ENCODE data around the gene ARNT2.

ARNT2 gene

DNA sequence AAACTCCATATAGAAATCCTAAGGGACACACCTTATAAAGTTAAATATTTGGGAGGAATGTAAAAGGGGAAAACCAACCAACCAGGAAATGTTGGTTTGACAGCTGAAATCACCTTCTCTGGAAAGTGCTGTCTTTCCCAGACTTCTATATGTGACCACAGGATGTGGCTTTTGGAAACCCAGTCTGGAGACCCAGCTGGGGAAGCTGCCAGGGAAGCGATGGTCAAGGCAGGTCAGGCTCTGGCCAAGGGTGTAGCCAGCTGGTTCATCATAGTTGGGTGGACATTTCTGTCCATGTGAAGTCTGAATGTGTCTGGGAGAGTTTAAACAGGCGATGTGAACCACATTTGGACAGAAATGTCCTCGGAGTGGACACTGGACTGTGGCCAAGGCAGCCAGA lies 73.9 kb downstream of the ARNT2 start:
- TF ChIP-seq, protein P1, sequence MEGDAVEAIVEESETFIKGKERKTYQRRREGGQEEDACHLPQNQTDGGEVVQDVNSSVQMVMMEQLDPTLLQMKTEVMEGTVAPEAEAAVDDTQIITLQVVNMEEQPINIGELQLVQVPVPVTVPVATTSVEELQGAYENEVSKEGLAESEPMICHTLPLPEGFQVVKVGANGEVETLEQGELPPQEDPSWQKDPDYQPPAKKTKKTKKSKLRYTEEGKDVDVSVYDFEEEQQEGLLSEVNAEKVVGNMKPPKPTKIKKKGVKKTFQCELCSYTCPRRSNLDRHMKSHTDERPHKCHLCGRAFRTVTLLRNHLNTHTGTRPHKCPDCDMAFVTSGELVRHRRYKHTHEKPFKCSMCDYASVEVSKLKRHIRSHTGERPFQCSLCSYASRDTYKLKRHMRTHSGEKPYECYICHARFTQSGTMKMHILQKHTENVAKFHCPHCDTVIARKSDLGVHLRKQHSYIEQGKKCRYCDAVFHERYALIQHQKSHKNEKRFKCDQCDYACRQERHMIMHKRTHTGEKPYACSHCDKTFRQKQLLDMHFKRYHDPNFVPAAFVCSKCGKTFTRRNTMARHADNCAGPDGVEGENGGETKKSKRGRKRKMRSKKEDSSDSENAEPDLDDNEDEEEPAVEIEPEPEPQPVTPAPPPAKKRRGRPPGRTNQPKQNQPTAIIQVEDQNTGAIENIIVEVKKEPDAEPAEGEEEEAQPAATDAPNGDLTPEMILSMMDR (conservative IDR thresholded peaks at IDR 0.05; ENCODE audit: low read length): no peak
- H3K4me3 ChIP-seq (ENCODE audit: low read length): no peak overlapping the region
- DNase-seq (ENCODE audit: low read depth): peak; percentile 70

DNA sequence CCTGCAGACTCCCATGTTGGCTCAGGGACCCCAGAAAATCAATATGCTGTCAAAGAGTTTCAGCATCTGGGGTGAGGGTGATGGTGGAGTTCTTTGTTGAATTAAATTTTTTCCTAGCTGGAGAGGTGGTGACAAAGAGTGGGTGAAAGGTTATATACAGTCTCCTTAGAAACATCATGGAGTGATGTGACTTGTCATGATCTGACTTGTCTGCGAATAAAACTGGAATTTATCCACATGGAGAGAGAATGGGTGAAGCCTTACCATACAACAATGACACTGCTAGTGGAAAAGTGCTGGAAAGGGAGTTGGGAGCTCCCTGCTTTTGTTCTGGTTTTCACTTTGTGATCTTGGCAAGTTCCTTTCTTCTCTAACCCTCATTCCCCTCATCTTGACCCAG lies 75.0 kb downstream of the ARNT2 start:
- TF ChIP-seq, protein P1 (conservative IDR thresholded peaks at IDR 0.05; ENCODE audit: low read length): no peak
- H3K4me3 ChIP-seq (ENCODE audit: low read length): no peak overlapping the region
- no peak for DNase-seq (ENCODE audit: low read depth)

- H3K4me3 ChIP-seq (ENCODE audit: low read length): 0 out of 2 replicates have a peak overlapping the region, but pooled peaks have one; percentile 8
- TF ChIP-seq, protein P1 (conservative IDR thresholded peaks at IDR 0.05; ENCODE audit: low read length): no peak
- DNase-seq (ENCODE audit: low read depth): peak; percentile 77
These were observed 76.1 kb downstream of the ARNT2 start for GRCh38 chr15:80480171-80480811.

DNA sequence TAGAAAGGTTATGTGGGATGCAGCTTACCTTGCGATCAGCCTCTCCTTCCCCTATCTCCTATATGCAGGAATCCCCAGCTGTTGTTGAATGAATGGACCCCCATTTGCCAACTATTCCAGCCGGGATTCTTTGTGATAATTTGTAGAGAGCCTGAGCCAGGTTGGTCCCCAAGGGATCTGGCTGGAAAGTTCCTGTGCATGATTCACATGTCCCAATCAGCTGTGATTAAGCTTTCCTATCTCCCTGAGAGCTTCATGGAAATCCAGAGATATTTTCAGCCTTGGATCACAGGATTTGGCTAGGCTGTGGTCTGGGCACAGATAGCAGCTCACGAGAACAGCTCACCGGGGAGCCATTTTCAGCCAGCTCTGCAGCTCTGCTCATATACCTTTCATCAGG lies 76.7 kb downstream of the ARNT2 start:
- DNase-seq (ENCODE audit: low read depth): peak; percentile 97
- H3K4me3 ChIP-seq (ENCODE audit: low read length): no peak overlapping the region

DNA sequence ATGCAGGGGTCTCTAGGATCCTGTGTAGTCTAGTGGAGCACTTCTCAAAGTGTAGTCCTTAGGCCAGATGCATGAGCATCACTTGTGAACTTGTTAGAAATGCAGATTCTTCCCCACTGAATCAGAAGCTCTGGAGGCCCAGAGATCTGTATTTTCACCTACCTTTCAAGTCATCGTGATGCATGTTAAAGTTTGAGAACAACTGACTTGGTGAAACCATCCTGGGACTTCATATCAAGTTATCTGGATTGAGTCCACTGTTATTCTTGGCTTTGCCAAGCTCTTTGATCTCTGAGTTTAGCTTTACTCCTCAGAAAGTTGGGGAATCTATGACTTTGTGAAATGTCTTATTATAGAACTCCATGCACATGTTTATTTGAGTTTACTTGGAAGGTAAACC lies 78.5 kb downstream of the ARNT2 start:
- no peak overlapping the region for H3K4me3 ChIP-seq (ENCODE audit: low read length)
- DNase-seq (ENCODE audit: low read depth): no peak
- TF ChIP-seq, protein P1 (conservative IDR thresholded peaks at IDR 0.05; ENCODE audit: low read length): no peak

More for the DNA sequence above, 76.7 kb downstream of the ARNT2 start:
- TF ChIP-seq, protein P1 (conservative IDR thresholded peaks at IDR 0.05; ENCODE audit: low read length): no peak

GRCh38 chr15:80483725-80484161 lies 79.6 kb downstream of the ARNT2 start:
- no peak overlapping the region for H3K4me3 ChIP-seq (ENCODE audit: low read length)
- TF ChIP-seq, protein P1 (conservative IDR thresholded peaks at IDR 0.05; ENCODE audit: low read length): no peak
- no peak for DNase-seq (ENCODE audit: low read depth)

GRCh38 chr15:80484333-80484864 lies 80.2 kb downstream of the ARNT2 start:
- TF ChIP-seq, protein P1 (conservative IDR thresholded peaks at IDR 0.05; ENCODE audit: low read length): no peak
- no peak for DNase-seq (ENCODE audit: low read depth)
- H3K4me3 ChIP-seq (ENCODE audit: low read length): no peak overlapping the region
